Germinal center (tissue), 1 donor: ENCODE measurements around the gene KCND3.

ENCODE experiments used
- DNase-seq: peaks from one replicate; pipeline ENCODE4 v3.0.0; 2012; ENCODE audit warnings: mixed read lengths, low spot score

Gene KCND3

GRCh38 chr1:111725192-111725591 is 264.3 kb downstream of the KCND3 start:
- no peak for DNase-seq

- DNase-seq: no peak
Measured at GRCh38 chr1:111723871-111724270, 265.6 kb downstream of the KCND3 start.

GRCh38 chr1:111723091-111723806 is 266.2 kb downstream of the KCND3 start:
- peak; percentile 67 for DNase-seq

- DNase-seq: no peak
Measured at GRCh38 chr1:111720977-111721786, 268.3 kb downstream of the KCND3 start.
